ENCODE measurements around the gene RPLP1.

- TF ChIP-seq CTCF (conservative IDR thresholded peaks at IDR 0.05 in 1 of 2, IDR thresholded peaks at IDR 0.05 in 1 of 2; ENCODE audit: low read depth in 1 of 2, low read length in 2 of 2) (no peak), EZH2 (IDR thresholded peaks at IDR 0.05; ENCODE audit: low read length, missing control alignments) (no peak)
Measured at GRCh38 chr15:69436951-69437350, 15.7 kb upstream of the RPLP1 start.
